CD4-positive, alpha-beta T cell treated with Interleukin-21 for 1 hour (primary cell): ENCODE measurements around the gene CARD9.

Experiments used
- DNase-seq: peaks from one replicate; pipeline ENCODE4 v3.0.0-alpha.2; 2020

CARD9 gene

GRCh38 chr9:136344544-136345280 lies 28.8 kb downstream of the CARD9 start:
- DNase-seq = no peak

GRCh38 chr9:136343884-136344269 lies 29.6 kb downstream of the CARD9 start:
- DNase-seq = no peak

GRCh38 chr9:136343121-136343883 lies 30.2 kb downstream of the CARD9 start:
- DNase-seq = no peak

GRCh38 chr9:136342181-136343120 lies 31.0 kb downstream of the CARD9 start:
- DNase-seq = peak; percentile 68

GRCh38 chr9:136341769-136342168 lies 31.7 kb downstream of the CARD9 start:
- no peak for DNase-seq

GRCh38 chr9:136341042-136341655 lies 32.3 kb downstream of the CARD9 start:
- no peak for DNase-seq

GRCh38 chr9:136340356-136341041 lies 33.0 kb downstream of the CARD9 start:
- DNase-seq = no peak

GRCh38 chr9:136339958-136340310 lies 33.5 kb downstream of the CARD9 start:
- no peak for DNase-seq

- peak; percentile 41 for DNase-seq
Measured at GRCh38 chr9:136339173-136339957, 34.1 kb downstream of the CARD9 start.

GRCh38 chr9:136338511-136338910 lies 35.0 kb downstream of the CARD9 start:
- no peak for DNase-seq

- DNase-seq = no peak
Measured at GRCh38 chr9:136337416-136338395, 35.8 kb downstream of the CARD9 start.

- no peak for DNase-seq
Measured at GRCh38 chr9:136336881-136337280, 36.6 kb downstream of the CARD9 start.

- DNase-seq = no peak
Measured at GRCh38 chr9:136336156-136336870, 37.2 kb downstream of the CARD9 start.

- DNase-seq = no peak
Measured at GRCh38 chr9:136335296-136336155, 37.9 kb downstream of the CARD9 start.

GRCh38 chr9:136334541-136334940 lies 38.9 kb downstream of the CARD9 start:
- DNase-seq = no peak

- no peak for DNase-seq
Measured at GRCh38 chr9:136333486-136333885, 40.0 kb downstream of the CARD9 start.

GRCh38 chr9:136333045-136333444 lies 40.4 kb downstream of the CARD9 start:
- DNase-seq = no peak

GRCh38 chr9:136332482-136332983 lies 40.9 kb downstream of the CARD9 start:
- no peak for DNase-seq
